H1 (cell line): ENCODE measurements around the gene TXNDC15. TPM values are rescaled to one million over a fixed set of nuclear protein-coding genes. Genes with fewer than 3 reads are reported as not detected.
"Not testable (repeated sequence)": the region's sequence is repeated elsewhere in the genome, so short reads cannot be mapped to it uniquely, and the experiment has no call there.

Experiments
- CTCF ChIA-PET: fragments of 300-600 bp; sonication (Branson Sonifier 250); formaldehyde crosslinking; loops from one replicate; lab custom pipeline; 2021; ENCODE audit not compliant: partially characterized antibody; lab: Charles Lee
- POLR2A ChIA-PET: fragments of 300-600 bp; sonication (Branson Sonifier 250); formaldehyde crosslinking; loops from one replicate; lab custom pipeline; 2021; ENCODE audit warnings: inconsistent platforms; ENCODE audit not compliant: partially characterized antibody; lab: Charles Lee
- DNase-seq, 2 experiments: peaks; one replicate each; pipeline versions ENCODE4 v3.0.0 to v3.0.0-alpha.2; 2010 to 2022; ENCODE audit warnings: low spot score in 2 of 2, low read depth in 1 of 2, mixed read lengths in 1 of 2
- FAIRE-seq: peaks from 2 replicates; lab custom pipeline; 2011; peaks lifted over from hg19 to GRCh38; lab: Jason Lieb, UNC
- H2AFZ ChIP-seq: 2 replicates; pipeline ENCODE4 v1.8.1; 2012; ENCODE audit warnings: low read length, inconsistent platforms
- H2AK5ac ChIP-seq: 2 replicates; pipeline ENCODE4 v1.6.1; 2013; ENCODE audit warnings: low read depth, low read length
- H2BK120ac ChIP-seq: replicated peaks from 2 replicates; pipeline ENCODE3; 2013; ENCODE audit warnings: low read depth, low read length, inconsistent platforms
- H2BK12ac ChIP-seq: 2 replicates; pipeline ENCODE4 v1.6.1; 2013; ENCODE audit warnings: low read depth, low read length
- H2BK15ac ChIP-seq: 2 replicates; pipeline ENCODE4 v1.6.1; 2013; ENCODE audit warnings: low read length
- H2BK20ac ChIP-seq: 2 replicates; pipeline ENCODE4 v1.6.1; 2013; ENCODE audit warnings: low read length
- H2BK5ac ChIP-seq: 2 replicates; pipeline ENCODE4 v1.6.1; 2013; ENCODE audit warnings: low read depth, low read length
- H3K14ac ChIP-seq: 2 replicates; pipeline ENCODE4 v1.6.1; 2013; ENCODE audit warnings: inconsistent platforms; ENCODE audit not compliant: insufficient read length
- H3K18ac ChIP-seq: 2 replicates; pipeline ENCODE4 v1.6.1; 2013; ENCODE audit warnings: low read length; ENCODE audit errors: extremely low read depth
- H3K23ac ChIP-seq: 2 replicates; pipeline ENCODE4 v1.6.1; 2013; ENCODE audit warnings: inconsistent platforms; ENCODE audit not compliant: insufficient read length
- H3K23me2 ChIP-seq: 2 replicates; pipeline ENCODE4 v1.6.1; 2013; ENCODE audit warnings: low read depth, low read length
- H3K27ac ChIP-seq: 2 replicates; pipeline ENCODE4 v1.6.1; 2011; ENCODE audit warnings: low read depth, low read length, inconsistent platforms
- H3K27me3 ChIP-seq, 4 experiments: replicated peaks in 1 of 4; 1 replicate in 1 of 4; 2 replicates in 3 of 4; pipeline versions ENCODE4 v1.6.1 to v1.8.1; 2011 to 2013; ENCODE audit warnings: low read length in 3 of 4, mild to moderate bottlenecking in 3 of 4, inconsistent platforms in 2 of 4, mixed read lengths in 2 of 4, moderate library complexity in 1 of 4; ENCODE audit not compliant: control insufficient read depth in 3 of 4, insufficient read depth in 3 of 4; ENCODE audit errors: extremely low read depth in 1 of 4
- H3K36me3 ChIP-seq, 4 experiments: 2 replicates each; pipeline versions ENCODE4 v1.6.1 to v1.8.1; 2011 to 2013; ENCODE audit warnings: mild to moderate bottlenecking in 4 of 4, low read length in 3 of 4, moderate library complexity in 2 of 4, control low read depth in 1 of 4, inconsistent platforms in 1 of 4; ENCODE audit not compliant: insufficient read depth in 4 of 4, control insufficient read depth in 2 of 4
- H3K4ac ChIP-seq: replicated peaks from 2 replicates; pipeline ENCODE3; 2013; ENCODE audit warnings: low read length, low read depth, mixed read lengths, inconsistent platforms; ENCODE audit not compliant: insufficient read length
- H3K4me1 ChIP-seq, 4 experiments: replicated peaks in 1 of 4; 1 replicate in 1 of 4; 2 replicates in 3 of 4; pipeline versions ENCODE4 v1.6.1 to v1.8.1; 2011 to 2013; ENCODE audit warnings: low read length in 3 of 4, inconsistent platforms in 2 of 4, mixed read lengths in 1 of 4; ENCODE audit not compliant: insufficient read depth in 4 of 4, control insufficient read depth in 3 of 4
- H3K4me2 ChIP-seq, 2 experiments: 2 replicates each; pipeline versions ENCODE4 v1.6.1 to v1.8.1; 2011 to 2013; ENCODE audit warnings: low read depth in 2 of 2, low read length in 2 of 2, control low read depth in 1 of 2, inconsistent platforms in 1 of 2, mild to moderate bottlenecking in 1 of 2; ENCODE audit not compliant: insufficient read depth in 1 of 2
- H3K4me3 ChIP-seq, 4 experiments: fragments of 200-600, 300-600 bp in 1 of 4; sonication (generic), shearing (Covaris generic), sonication (Bioruptor Twin) in 1 of 4; 2 replicates each; pipeline versions ENCODE4 v1.5.1 to v1.8.1; 2011 to 2016; ENCODE audit warnings: low read length in 4 of 4, low read depth in 3 of 4, control low read depth in 2 of 4, inconsistent platforms in 2 of 4, mild to moderate bottlenecking in 2 of 4, mixed read lengths in 1 of 4, moderate library complexity in 1 of 4; ENCODE audit not compliant: insufficient read depth in 2 of 4; ENCODE audit errors: extremely low read depth in 1 of 4
- H3K56ac ChIP-seq: replicated peaks from 2 replicates; pipeline ENCODE3; 2013; ENCODE audit warnings: low read depth, mild to moderate bottlenecking, mixed read lengths, low read length, inconsistent platforms; ENCODE audit not compliant: insufficient read length
- H3K79me1 ChIP-seq: 2 replicates; pipeline ENCODE4 v1.6.1; 2013; ENCODE audit warnings: low read depth, low read length, control low read depth
- H3K79me2 ChIP-seq, 2 experiments: 2 replicates each; pipeline versions ENCODE4 v1.6.1 to v1.8.1; 2012 to 2013; ENCODE audit warnings: low read length in 2 of 2, mild to moderate bottlenecking in 2 of 2, inconsistent platforms in 1 of 2; ENCODE audit not compliant: insufficient read depth in 2 of 2, control insufficient read depth in 1 of 2
- H3K9ac ChIP-seq, 4 experiments: replicated peaks in 1 of 4; 1 replicate in 1 of 4; 2 replicates in 3 of 4; pipeline versions ENCODE4 v1.6.1 to v1.8.1; 2011 to 2013; ENCODE audit warnings: low read depth in 3 of 4, low read length in 3 of 4, control low read depth in 2 of 4, mild to moderate bottlenecking in 2 of 4, moderate library complexity in 2 of 4, inconsistent platforms in 1 of 4; ENCODE audit errors: extremely low read depth in 1 of 4
- H3K9me3 ChIP-seq, 2 experiments: 2 replicates each; pipeline versions ENCODE4 v1.6.1 to v1.8.1; 2012 to 2013; ENCODE audit warnings: mild to moderate bottlenecking in 2 of 2, moderate library complexity in 2 of 2, control low read depth in 1 of 2, inconsistent platforms in 1 of 2, low read depth in 1 of 2, low read length in 1 of 2, mixed read lengths in 1 of 2; ENCODE audit not compliant: insufficient read depth in 2 of 2
- H4K20me1 ChIP-seq, 2 experiments: replicated peaks in 1 of 2; 2 replicates each; pipeline versions ENCODE3 to v1.8.1; 2011 to 2013; ENCODE audit warnings: inconsistent platforms in 2 of 2, low read length in 2 of 2, mild to moderate bottlenecking in 1 of 2; ENCODE audit not compliant: insufficient read depth in 2 of 2, control insufficient read depth in 1 of 2
- H4K5ac ChIP-seq: 2 replicates; pipeline ENCODE4 v1.6.1; 2013; ENCODE audit warnings: low read length, low read depth, mixed read lengths, inconsistent platforms; ENCODE audit not compliant: insufficient read length
- H4K8ac ChIP-seq: 2 replicates; pipeline ENCODE4 v1.8.0; 2013; ENCODE audit warnings: mild to moderate bottlenecking, moderate library complexity, low read length, inconsistent platforms; ENCODE audit not compliant: insufficient read depth; ENCODE audit errors: extremely low read depth
- H4K91ac ChIP-seq: replicated peaks from 2 replicates; pipeline ENCODE3; 2013; ENCODE audit warnings: low read length, mixed read lengths, inconsistent platforms; ENCODE audit not compliant: insufficient read length
- WGBS, 2 experiments: shearing (Covaris generic) in 1 of 2; methylation state at CpG; one replicate each; pipeline versions ENCODE4 v1.1.6 to v1.1.7; 2013 to 2015; ENCODE audit warnings: low lambda C conversion rate in 2 of 2, mixed read lengths in 2 of 2, inconsistent platforms in 1 of 2, low coverage in 1 of 2, missing lambda C conversion rate in 1 of 2; ENCODE audit not compliant: insufficient replicate concordance in 2 of 2, insufficient coverage in 1 of 2, insufficient read length in 1 of 2; ENCODE audit errors: extremely low coverage in 1 of 2, missing lambda C conversion rate in 1 of 2; 5-methylcytosine and 5-hydroxymethylcytosine counted together
- polyA plus RNA-seq, 7 experiments: library from polyadenylated mRNA; depleted of rRNA in 3 of 7; stranded (reverse) in 5 of 7; unstranded in 2 of 7; fragments of >200 nt in 5 of 7; fragments of 200-250 nt in 2 of 7; gene quantifications; 1 replicate in 5 of 7; 2 replicates in 1 of 7; 4 replicates in 1 of 7; pipeline versions ENCODE4 v1.2.1 to v1.2.3, GENCODE V29; 2011 to 2013; ENCODE audit warnings: missing spikeins in 2 of 7, mixed read lengths in 2 of 7
- total RNA-seq: library from RNA; stranded (reverse); fragmentation: NEBNext Ultra II Directional; extraction: Animal tissue kit (Norgen Biotek cat#: 25700); gene quantifications from 2 replicates; pipeline ENCODE4 v1.2.1, GENCODE V29; 2021

Gene TXNDC15
- total and polyA plus RNA-seq, 2 of the 8 experiments (the other 6 are each of a cell fraction or from before 2014, with no cell fraction given), result 20.1 to 30.8 TPM

DNA sequence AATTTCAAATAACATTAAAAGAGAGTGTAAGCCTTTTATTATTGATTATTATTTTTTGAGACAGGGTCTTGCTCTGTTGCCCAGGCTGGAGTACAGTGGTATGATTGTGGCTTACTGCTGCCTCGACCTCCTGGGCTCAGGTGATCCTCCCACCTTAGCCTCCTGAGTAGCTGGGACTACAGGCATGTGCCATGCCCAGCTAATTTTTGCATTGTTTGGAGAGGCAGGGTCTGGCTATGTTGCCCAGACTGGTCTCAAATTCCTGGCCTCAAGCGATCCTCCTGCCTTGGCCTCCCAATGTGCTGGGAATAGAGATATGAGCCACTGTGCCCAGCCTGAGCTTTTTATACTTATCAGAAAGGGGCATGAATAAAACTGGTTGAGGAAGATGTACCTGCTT lies 36.6 kb downstream of the TXNDC15 start:
- H2AFZ ChIP-seq, H3K56ac ChIP-seq, H3K9ac ChIP-seq, FAIRE-seq, H3K4ac ChIP-seq, H3K18ac ChIP-seq, H3K27ac ChIP-seq, H3K79me2 ChIP-seq, H2BK120ac ChIP-seq, H4K8ac ChIP-seq, H3K4me2 ChIP-seq, H2BK20ac ChIP-seq, H3K79me1 ChIP-seq, H4K20me1 ChIP-seq, H4K91ac ChIP-seq, H3K27me3 ChIP-seq, H3K23ac ChIP-seq, H3K4me1 ChIP-seq, DNase-seq, POLR2A ChIA-PET, H2BK15ac ChIP-seq, H3K4me3 ChIP-seq, H2BK5ac ChIP-seq, H2AK5ac ChIP-seq, H3K9me3 ChIP-seq, H3K23me2 ChIP-seq, H3K14ac ChIP-seq, H4K5ac ChIP-seq, H2BK12ac ChIP-seq: not testable (repeated sequence)
- 88% methylated on average over 2 of the region's 2 CpGs; no CpG with 5 or more reads in 1 of the 2 experiments for WGBS, 2 experiments
- H3K36me3 ChIP-seq, result peaks cover 0 to 11% (median 4%) of the 10 kb centered on the region in 4 experiments; a peak in 5 of 8 replicates
- CTCF ChIA-PET, result interaction anchor here (0.6 to 1.7 kb wide), 2 partner anchors 10 to 36 kb away, joined by 3 read pairs; partner anchors contain the start of gene TXNDC15
